H1 (cell line): ENCODE results near the gene COTL1. TPM values are rescaled to one million over a fixed set of nuclear protein-coding genes. Genes with fewer than 3 reads are reported as not detected.
A peak's percentile ranks its signal among the peaks of the same experiment; 100 is the strongest.

ENCODE experiments used
- CTCF ChIA-PET: fragments of 300-600 bp; sonication (Branson Sonifier 250); formaldehyde crosslinking; loops from one replicate; lab custom pipeline; 2021; ENCODE audit not compliant: partially characterized antibody; lab: Charles Lee
- POLR2A ChIA-PET: fragments of 300-600 bp; sonication (Branson Sonifier 250); formaldehyde crosslinking; loops from one replicate; lab custom pipeline; 2021; ENCODE audit warnings: inconsistent platforms; ENCODE audit not compliant: partially characterized antibody; lab: Charles Lee
- DNase-seq, 2 experiments: peaks; one replicate each; pipeline versions ENCODE4 v3.0.0 to v3.0.0-alpha.2; 2010 to 2022; ENCODE audit warnings: low spot score in 2 of 2, low read depth in 1 of 2, mixed read lengths in 1 of 2
- FAIRE-seq: peaks from 2 replicates; lab custom pipeline; 2011; peaks lifted over from hg19 to GRCh38; lab: Jason Lieb, UNC
- H2AFZ ChIP-seq: 2 replicates; pipeline ENCODE4 v1.8.1; 2012; ENCODE audit warnings: low read length, inconsistent platforms
- H2AK5ac ChIP-seq: 2 replicates; pipeline ENCODE4 v1.6.1; 2013; ENCODE audit warnings: low read depth, low read length
- H2BK120ac ChIP-seq: replicated peaks from 2 replicates; pipeline ENCODE3; 2013; ENCODE audit warnings: low read depth, low read length, inconsistent platforms
- H2BK12ac ChIP-seq: 2 replicates; pipeline ENCODE4 v1.6.1; 2013; ENCODE audit warnings: low read depth, low read length
- H2BK15ac ChIP-seq: 2 replicates; pipeline ENCODE4 v1.6.1; 2013; ENCODE audit warnings: low read length
- H2BK20ac ChIP-seq: 2 replicates; pipeline ENCODE4 v1.6.1; 2013; ENCODE audit warnings: low read length
- H2BK5ac ChIP-seq: 2 replicates; pipeline ENCODE4 v1.6.1; 2013; ENCODE audit warnings: low read depth, low read length
- H3K14ac ChIP-seq: 2 replicates; pipeline ENCODE4 v1.6.1; 2013; ENCODE audit warnings: inconsistent platforms; ENCODE audit not compliant: insufficient read length
- H3K18ac ChIP-seq: 2 replicates; pipeline ENCODE4 v1.6.1; 2013; ENCODE audit warnings: low read length; ENCODE audit errors: extremely low read depth
- H3K23ac ChIP-seq: 2 replicates; pipeline ENCODE4 v1.6.1; 2013; ENCODE audit warnings: inconsistent platforms; ENCODE audit not compliant: insufficient read length
- H3K23me2 ChIP-seq: 2 replicates; pipeline ENCODE4 v1.6.1; 2013; ENCODE audit warnings: low read depth, low read length
- H3K27ac ChIP-seq: 2 replicates; pipeline ENCODE4 v1.6.1; 2011; ENCODE audit warnings: low read depth, low read length, inconsistent platforms
- H3K27me3 ChIP-seq, 4 experiments: replicated peaks in 1 of 4; 1 replicate in 1 of 4; 2 replicates in 3 of 4; pipeline versions ENCODE4 v1.6.1 to v1.8.1; 2011 to 2013; ENCODE audit warnings: low read length in 3 of 4, mild to moderate bottlenecking in 3 of 4, inconsistent platforms in 2 of 4, mixed read lengths in 2 of 4, moderate library complexity in 1 of 4; ENCODE audit not compliant: control insufficient read depth in 3 of 4, insufficient read depth in 3 of 4; ENCODE audit errors: extremely low read depth in 1 of 4
- H3K36me3 ChIP-seq, 4 experiments: 2 replicates each; pipeline versions ENCODE4 v1.6.1 to v1.8.1; 2011 to 2013; ENCODE audit warnings: mild to moderate bottlenecking in 4 of 4, low read length in 3 of 4, moderate library complexity in 2 of 4, control low read depth in 1 of 4, inconsistent platforms in 1 of 4; ENCODE audit not compliant: insufficient read depth in 4 of 4, control insufficient read depth in 2 of 4
- H3K4ac ChIP-seq: replicated peaks from 2 replicates; pipeline ENCODE3; 2013; ENCODE audit warnings: low read length, low read depth, mixed read lengths, inconsistent platforms; ENCODE audit not compliant: insufficient read length
- H3K4me1 ChIP-seq, 4 experiments: replicated peaks in 1 of 4; 1 replicate in 1 of 4; 2 replicates in 3 of 4; pipeline versions ENCODE4 v1.6.1 to v1.8.1; 2011 to 2013; ENCODE audit warnings: low read length in 3 of 4, inconsistent platforms in 2 of 4, mixed read lengths in 1 of 4; ENCODE audit not compliant: insufficient read depth in 4 of 4, control insufficient read depth in 3 of 4
- H3K4me2 ChIP-seq, 2 experiments: 2 replicates each; pipeline versions ENCODE4 v1.6.1 to v1.8.1; 2011 to 2013; ENCODE audit warnings: low read depth in 2 of 2, low read length in 2 of 2, control low read depth in 1 of 2, inconsistent platforms in 1 of 2, mild to moderate bottlenecking in 1 of 2; ENCODE audit not compliant: insufficient read depth in 1 of 2
- H3K4me3 ChIP-seq, 4 experiments: fragments of 200-600, 300-600 bp in 1 of 4; sonication (generic), shearing (Covaris generic), sonication (Bioruptor Twin) in 1 of 4; 2 replicates each; pipeline versions ENCODE4 v1.5.1 to v1.8.1; 2011 to 2016; ENCODE audit warnings: low read length in 4 of 4, low read depth in 3 of 4, control low read depth in 2 of 4, inconsistent platforms in 2 of 4, mild to moderate bottlenecking in 2 of 4, mixed read lengths in 1 of 4, moderate library complexity in 1 of 4; ENCODE audit not compliant: insufficient read depth in 2 of 4; ENCODE audit errors: extremely low read depth in 1 of 4
- H3K56ac ChIP-seq: replicated peaks from 2 replicates; pipeline ENCODE3; 2013; ENCODE audit warnings: low read depth, mild to moderate bottlenecking, mixed read lengths, low read length, inconsistent platforms; ENCODE audit not compliant: insufficient read length
- H3K79me1 ChIP-seq: 2 replicates; pipeline ENCODE4 v1.6.1; 2013; ENCODE audit warnings: low read depth, low read length, control low read depth
- H3K79me2 ChIP-seq, 2 experiments: 2 replicates each; pipeline versions ENCODE4 v1.6.1 to v1.8.1; 2012 to 2013; ENCODE audit warnings: low read length in 2 of 2, mild to moderate bottlenecking in 2 of 2, inconsistent platforms in 1 of 2; ENCODE audit not compliant: insufficient read depth in 2 of 2, control insufficient read depth in 1 of 2
- H3K9ac ChIP-seq, 4 experiments: replicated peaks in 1 of 4; 1 replicate in 1 of 4; 2 replicates in 3 of 4; pipeline versions ENCODE4 v1.6.1 to v1.8.1; 2011 to 2013; ENCODE audit warnings: low read depth in 3 of 4, low read length in 3 of 4, control low read depth in 2 of 4, mild to moderate bottlenecking in 2 of 4, moderate library complexity in 2 of 4, inconsistent platforms in 1 of 4; ENCODE audit errors: extremely low read depth in 1 of 4
- H3K9me3 ChIP-seq, 2 experiments: 2 replicates each; pipeline versions ENCODE4 v1.6.1 to v1.8.1; 2012 to 2013; ENCODE audit warnings: mild to moderate bottlenecking in 2 of 2, moderate library complexity in 2 of 2, control low read depth in 1 of 2, inconsistent platforms in 1 of 2, low read depth in 1 of 2, low read length in 1 of 2, mixed read lengths in 1 of 2; ENCODE audit not compliant: insufficient read depth in 2 of 2
- H4K20me1 ChIP-seq, 2 experiments: replicated peaks in 1 of 2; 2 replicates each; pipeline versions ENCODE3 to v1.8.1; 2011 to 2013; ENCODE audit warnings: inconsistent platforms in 2 of 2, low read length in 2 of 2, mild to moderate bottlenecking in 1 of 2; ENCODE audit not compliant: insufficient read depth in 2 of 2, control insufficient read depth in 1 of 2
- H4K5ac ChIP-seq: 2 replicates; pipeline ENCODE4 v1.6.1; 2013; ENCODE audit warnings: low read length, low read depth, mixed read lengths, inconsistent platforms; ENCODE audit not compliant: insufficient read length
- H4K8ac ChIP-seq: 2 replicates; pipeline ENCODE4 v1.8.0; 2013; ENCODE audit warnings: mild to moderate bottlenecking, moderate library complexity, low read length, inconsistent platforms; ENCODE audit not compliant: insufficient read depth; ENCODE audit errors: extremely low read depth
- H4K91ac ChIP-seq: replicated peaks from 2 replicates; pipeline ENCODE3; 2013; ENCODE audit warnings: low read length, mixed read lengths, inconsistent platforms; ENCODE audit not compliant: insufficient read length
- HDAC6 ChIP-seq: IDR thresholded peaks from one replicate; pipeline ENCODE4 v1.7.1; 2012; ENCODE audit warnings: low read depth, mild to moderate bottlenecking, inconsistent platforms, low read length, moderate library complexity
- JUND ChIP-seq: IDR thresholded peaks from 2 replicates; pipeline ENCODE4 v1.6.1; 2011; ENCODE audit warnings: mild to moderate bottlenecking, improper control_type of control experiment, low read length
- NANOG ChIP-seq: IDR thresholded peaks from 2 replicates; pipeline ENCODE4 v1.6.1; 2011; ENCODE audit warnings: low read length, low read depth, mild to moderate bottlenecking, inconsistent platforms; ENCODE audit not compliant: insufficient read depth, poor library complexity, severe bottlenecking
- PHF8 ChIP-seq: fragments of 200-600 bp; sonication (generic); conservative IDR thresholded peaks from 2 replicates; pipeline ENCODE4 v1.7.1; 2012; ENCODE audit warnings: low read depth, mild to moderate bottlenecking, inconsistent platforms, low read length, moderate library complexity
- RNF2 ChIP-seq: fragments of 200-900, 300-1000 bp; sonication (generic); IDR thresholded peaks from 2 replicates; pipeline ENCODE4 v1.7.1; 2016; ENCODE audit warnings: borderline replicate concordance, low read depth, mild to moderate bottlenecking, antibody characterized with exemption, low read length; ENCODE audit not compliant: poor library complexity, severe bottlenecking; ENCODE audit errors: missing control alignments
- SP4 ChIP-seq: IDR thresholded peaks from 2 replicates; pipeline ENCODE4 v1.6.1; 2012; ENCODE audit warnings: low read length, inconsistent platforms
- SRF ChIP-seq: IDR thresholded peaks from 2 replicates; pipeline ENCODE4 v1.6.1; 2011; ENCODE audit warnings: mild to moderate bottlenecking, low read depth, low read length, moderate library complexity
- TAF1 ChIP-seq: IDR thresholded peaks from 2 replicates; pipeline ENCODE4 v1.6.1; 2011; ENCODE audit warnings: mild to moderate bottlenecking, low read depth, low read length
- TEAD4 ChIP-seq: IDR thresholded peaks from 2 replicates; pipeline ENCODE4 v1.6.1; 2012; ENCODE audit warnings: low read depth, low read length, inconsistent platforms, mixed read lengths
- WGBS, 2 experiments: shearing (Covaris generic) in 1 of 2; methylation state at CpG; one replicate each; pipeline versions ENCODE4 v1.1.6 to v1.1.7; 2013 to 2015; ENCODE audit warnings: low lambda C conversion rate in 2 of 2, mixed read lengths in 2 of 2, inconsistent platforms in 1 of 2, low coverage in 1 of 2, missing lambda C conversion rate in 1 of 2; ENCODE audit not compliant: insufficient replicate concordance in 2 of 2, insufficient coverage in 1 of 2, insufficient read length in 1 of 2; ENCODE audit errors: extremely low coverage in 1 of 2, missing lambda C conversion rate in 1 of 2; 5-methylcytosine and 5-hydroxymethylcytosine counted together
- polyA plus RNA-seq, 7 experiments: library from polyadenylated mRNA; depleted of rRNA in 3 of 7; stranded (reverse) in 5 of 7; unstranded in 2 of 7; fragments of >200 nt in 5 of 7; fragments of 200-250 nt in 2 of 7; gene quantifications; 1 replicate in 5 of 7; 2 replicates in 1 of 7; 4 replicates in 1 of 7; pipeline versions ENCODE4 v1.2.1 to v1.2.3, GENCODE V29; 2011 to 2013; ENCODE audit warnings: missing spikeins in 2 of 7, mixed read lengths in 2 of 7
- total RNA-seq: library from RNA; stranded (reverse); fragmentation: NEBNext Ultra II Directional; extraction: Animal tissue kit (Norgen Biotek cat#: 25700); gene quantifications from 2 replicates; pipeline ENCODE4 v1.2.1, GENCODE V29; 2021
- TF ChIP-seq, protein P1 (sequence below): IDR thresholded peaks from 2 replicates; pipeline ENCODE4 v1.6.1; 2012; ENCODE audit warnings: inconsistent platforms

Gene COTL1
- total and polyA plus RNA-seq, 2 of the 8 experiments (the other 6 are each of a cell fraction or from before 2014, with no cell fraction given): 59.2 to 183 TPM

GRCh38 chr16:84563064-84563715, 54.7 kb downstream of the COTL1 start:
- Histone ChIP-seq H2BK5ac (0 out of 2 replicates have a peak overlapping the region, but pooled peaks have one; percentile 35), H3K18ac (no peak overlapping the region), H3K36me3 (peaks cover 0 to 7% (median 0%) of the 10 kb centered on the region in 4 experiments; a peak in 2 of 8 replicates), H3K4me1 (peaks cover 15 to 39% (median 30%) of the 10 kb centered on the region in 4 experiments), H4K8ac (no peak overlapping the region), H2AK5ac (no peak overlapping the region), H3K4ac (no peak overlapping the region), H3K23me2 (no peaks in the 10 kb centered on the region), H4K91ac (no peak overlapping the region), H3K27ac (no peak overlapping the region), H3K4me3 (no peak overlapping the region), H4K5ac (no peak overlapping the region), H3K4me2 (no peak overlapping the region), H3K27me3 (no peaks in the 10 kb centered on the region), H3K79me1 (no peaks in the 10 kb centered on the region; the same call in 1 of the 2 replicates), H3K9me3 (no peaks in the 10 kb centered on the region), H2BK120ac (no peak overlapping the region), H3K79me2 (no peaks in the 10 kb centered on the region), H4K20me1 (no peaks in the 10 kb centered on the region), H3K56ac (no peak overlapping the region), H3K9ac (no peak overlapping the region), H3K14ac (no peak overlapping the region), H2BK12ac (no peak overlapping the region), H2BK15ac (no peak overlapping the region), H2AFZ (no peak overlapping the region), H3K23ac (no peak overlapping the region), H2BK20ac (no peak overlapping the region)
- FAIRE-seq: no peak
- DNase-seq: no peak
- POLR2A ChIA-PET: interaction anchor here (0.7 to 2.2 kb wide), 5 partner anchors 7 to 197 kb away, joined by 3 to 8 read pairs (median 3); no protein-coding TSS in a partner anchor
- CTCF ChIA-PET: interaction anchor here (0.9 to 6.1 kb wide), 10 partner anchors 9 to 190 kb away, joined by 3 to 46 read pairs (median 4); no protein-coding TSS in a partner anchor
- WGBS, 2 experiments: 84% methylated on average over 7 of the region's 7 CpGs; no CpG with 5 or more reads in 1 of the 2 experiments
- TF ChIP-seq SRF (no peak), TEAD4 (no peak), PHF8 (no peak), RNF2 (no peak), SP4 (no peak), NANOG (no peak), TAF1 (no peak), JUND (no peak), HDAC6 (no peak)
- TF ChIP-seq, protein P1, sequence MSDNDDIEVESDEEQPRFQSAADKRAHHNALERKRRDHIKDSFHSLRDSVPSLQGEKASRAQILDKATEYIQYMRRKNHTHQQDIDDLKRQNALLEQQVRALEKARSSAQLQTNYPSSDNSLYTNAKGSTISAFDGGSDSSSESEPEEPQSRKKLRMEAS: no peak
